Panc1 (cell line): ENCODE data around the gene PHTF1. TPM values are rescaled to one million over a fixed set of nuclear protein-coding genes. Genes with fewer than 3 reads are reported as not detected.

Experiments
- ATAC-seq: fragments of 200-7000 bp; cut with Tn5 transposase; 2 replicates; pipeline ENCODE4 v1.9.1; 2020; ENCODE audit warnings: mild to moderate bottlenecking, moderate library complexity
- BruUV-seq: library from RNA; stranded (reverse); fragments of 400-500 nt; replicated peaks from 2 replicates; lab custom pipeline; 2021; lab: Mats Ljungman, UMichigan
- CTCF ChIA-PET: fragments of 300-600 bp; sonication (Branson Sonifier 250); formaldehyde crosslinking; loops from one replicate; lab custom pipeline; 2022; ENCODE audit warnings: antibody characterized with exemption; lab: Charles Lee
- POLR2A ChIA-PET: fragments of 300-600 bp; sonication (Branson Sonifier 250); formaldehyde crosslinking; loops from one replicate; lab custom pipeline; 2022; ENCODE audit warnings: antibody characterized with exemption; lab: Charles Lee
- DNase-seq: peaks from one replicate; pipeline ENCODE4 v3.0.0-alpha.2; 2010; ENCODE audit warnings: low read depth, low spot score
- H3K27ac ChIP-seq: 2 replicates; pipeline ENCODE4 v1.5.1; 2011; ENCODE audit warnings: mild to moderate bottlenecking, low read length, inconsistent platforms
- H3K27me3 ChIP-seq: fragments of 200-500 bp; sonication (Bioruptor generic); 2 replicates; pipeline ENCODE4 v1.6.0; 2014; ENCODE audit warnings: low read length, inconsistent platforms; ENCODE audit not compliant: control insufficient read depth, insufficient read depth
- H3K36me3 ChIP-seq: fragments of 200-500 bp; sonication (Bioruptor generic); 2 replicates; pipeline ENCODE4 v1.5.1; 2014; ENCODE audit warnings: inconsistent platforms, mild to moderate bottlenecking, low read length, moderate library complexity; ENCODE audit not compliant: control insufficient read depth, insufficient read depth
- H3K4me1 ChIP-seq: 2 replicates; pipeline ENCODE4 v1.5.1; 2011; ENCODE audit warnings: inconsistent platforms, mild to moderate bottlenecking, low read length, moderate library complexity; ENCODE audit not compliant: control insufficient read depth, insufficient read depth
- H3K4me3 ChIP-seq, 2 experiments: 2 replicates each; pipeline ENCODE4 v1.5.1; 2011 to 2012; ENCODE audit warnings: low read depth in 2 of 2, low read length in 2 of 2, mild to moderate bottlenecking in 2 of 2, inconsistent platforms in 1 of 2, moderate library complexity in 1 of 2
- H3K9me3 ChIP-seq: fragments of 200-500 bp; sonication (Bioruptor generic); 2 replicates; pipeline ENCODE4 v1.5.1; 2014; ENCODE audit warnings: low read depth, mild to moderate bottlenecking, inconsistent platforms, low read length, moderate library complexity; ENCODE audit not compliant: control insufficient read depth, insufficient read depth
- POLR2AphosphoS5 ChIP-seq: IDR thresholded peaks from 2 replicates; pipeline ENCODE4 v1.6.1; 2012; ENCODE audit warnings: mild to moderate bottlenecking, low read depth, low read length, moderate library complexity
- SIN3A ChIP-seq: IDR thresholded peaks from 2 replicates; pipeline ENCODE4 v1.6.1; 2012; ENCODE audit warnings: low read depth, mild to moderate bottlenecking, low read length, moderate library complexity, borderline replicate concordance; ENCODE audit not compliant: insufficient read depth
- TCF7L2 ChIP-seq: IDR thresholded peaks from 2 replicates; pipeline ENCODE4 v1.6.1; 2011; ENCODE audit warnings: mild to moderate bottlenecking, low read depth, low read length, inconsistent platforms
- in situ Hi-C: cut with HindIII; loops from 2 replicates; pipeline ENCODE4 v1.10.0; 2016; ENCODE audit warnings: low sequenced_read_pairs, low pct_unique_long_range_greater_than_20kb
- intact Hi-C: fragments of 100-400 bp; cut with micrococcal nuclease; formaldehyde crosslinking; loops from one replicate; pipeline ENCODE4 v1.10.0; 2022; ENCODE audit not compliant: unreplicated experiment
- total RNA-seq: library from RNA; stranded (reverse); gene quantifications from one replicate; pipeline ENCODE4 v1.2.1, GENCODE V29; 2021; ENCODE audit not compliant: unreplicated experiment
- TF ChIP-seq, protein P1 (sequence below), 2 experiments: IDR thresholded peaks; 2 replicates each; pipeline ENCODE4 v1.6.1; 2011 to 2012; ENCODE audit warnings: low read depth in 2 of 2, control low read depth in 1 of 2, low read length in 1 of 2, mild to moderate bottlenecking in 1 of 2, moderate library complexity in 1 of 2; ENCODE audit not compliant: insufficient read depth in 1 of 2
- TF ChIP-seq, protein P2 (sequence below): fragments of 450-650 bp; IDR thresholded peaks from 2 replicates; pipeline ENCODE4 v1.5.1; 2017; ENCODE audit warnings: mild to moderate bottlenecking

PHTF1 gene
- total RNA-seq, 1 experiment from 2014 or later, result 32.0 TPM

DNA sequence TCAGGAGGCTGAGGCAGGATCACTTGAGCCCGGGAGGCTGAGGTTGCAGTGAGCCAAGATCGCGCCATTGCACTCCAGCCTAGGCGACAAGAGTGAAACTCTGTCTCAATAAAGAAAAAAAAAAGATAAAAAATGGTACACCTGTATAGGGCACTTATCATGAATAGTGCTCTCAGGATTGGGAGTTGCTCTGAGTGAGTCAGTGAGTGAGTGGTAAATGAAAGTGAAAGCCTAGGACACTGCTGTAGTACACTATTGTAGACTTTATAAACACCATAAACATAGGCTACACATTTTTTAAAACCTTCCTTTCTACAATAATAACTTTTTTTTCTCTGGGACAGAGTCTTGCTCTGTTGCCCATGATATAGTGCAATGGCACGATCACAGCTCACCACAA is 16.8 kb downstream of the PHTF1 start:
- Histone ChIP-seq H3K27me3 (no peaks in the 10 kb centered on the region), H3K4me3 (no peak overlapping the region), H3K36me3 (peaks cover 2% of the 10 kb centered on the region; the same call in 1 of the 2 replicates), H3K9me3 (no peaks in the 10 kb centered on the region), H3K27ac (no peak overlapping the region), H3K4me1 (no peaks in the 10 kb centered on the region)
- ATAC-seq (no peak), DNase-seq (no peak)
- ChIA-PET CTCF (interaction anchor here (0.7 kb wide), 1 partner anchor 933 kb away, joined by 3 read pairs; no protein-coding TSS in a partner anchor), POLR2A (no interaction called here)
- no TSS peak for BruUV-seq
- in situ Hi-C loops (no loop called here), intact Hi-C loops (no loop called here)
- TF ChIP-seq, protein P1, sequence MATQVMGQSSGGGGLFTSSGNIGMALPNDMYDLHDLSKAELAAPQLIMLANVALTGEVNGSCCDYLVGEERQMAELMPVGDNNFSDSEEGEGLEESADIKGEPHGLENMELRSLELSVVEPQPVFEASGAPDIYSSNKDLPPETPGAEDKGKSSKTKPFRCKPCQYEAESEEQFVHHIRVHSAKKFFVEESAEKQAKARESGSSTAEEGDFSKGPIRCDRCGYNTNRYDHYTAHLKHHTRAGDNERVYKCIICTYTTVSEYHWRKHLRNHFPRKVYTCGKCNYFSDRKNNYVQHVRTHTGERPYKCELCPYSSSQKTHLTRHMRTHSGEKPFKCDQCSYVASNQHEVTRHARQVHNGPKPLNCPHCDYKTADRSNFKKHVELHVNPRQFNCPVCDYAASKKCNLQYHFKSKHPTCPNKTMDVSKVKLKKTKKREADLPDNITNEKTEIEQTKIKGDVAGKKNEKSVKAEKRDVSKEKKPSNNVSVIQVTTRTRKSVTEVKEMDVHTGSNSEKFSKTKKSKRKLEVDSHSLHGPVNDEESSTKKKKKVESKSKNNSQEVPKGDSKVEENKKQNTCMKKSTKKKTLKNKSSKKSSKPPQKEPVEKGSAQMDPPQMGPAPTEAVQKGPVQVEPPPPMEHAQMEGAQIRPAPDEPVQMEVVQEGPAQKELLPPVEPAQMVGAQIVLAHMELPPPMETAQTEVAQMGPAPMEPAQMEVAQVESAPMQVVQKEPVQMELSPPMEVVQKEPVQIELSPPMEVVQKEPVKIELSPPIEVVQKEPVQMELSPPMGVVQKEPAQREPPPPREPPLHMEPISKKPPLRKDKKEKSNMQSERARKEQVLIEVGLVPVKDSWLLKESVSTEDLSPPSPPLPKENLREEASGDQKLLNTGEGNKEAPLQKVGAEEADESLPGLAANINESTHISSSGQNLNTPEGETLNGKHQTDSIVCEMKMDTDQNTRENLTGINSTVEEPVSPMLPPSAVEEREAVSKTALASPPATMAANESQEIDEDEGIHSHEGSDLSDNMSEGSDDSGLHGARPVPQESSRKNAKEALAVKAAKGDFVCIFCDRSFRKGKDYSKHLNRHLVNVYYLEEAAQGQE (IDR thresholded peaks at IDR 0.05; ENCODE audit: insufficient read depth in 1 of 2, low read depth in 2 of 2, low read length in 1 of 2), result no peak
- TF ChIP-seq SIN3A, result no peak
- TF ChIP-seq POLR2AphosphoS5, result no peak
- TF ChIP-seq TCF7L2, result no peak
- TF ChIP-seq, protein P2, sequence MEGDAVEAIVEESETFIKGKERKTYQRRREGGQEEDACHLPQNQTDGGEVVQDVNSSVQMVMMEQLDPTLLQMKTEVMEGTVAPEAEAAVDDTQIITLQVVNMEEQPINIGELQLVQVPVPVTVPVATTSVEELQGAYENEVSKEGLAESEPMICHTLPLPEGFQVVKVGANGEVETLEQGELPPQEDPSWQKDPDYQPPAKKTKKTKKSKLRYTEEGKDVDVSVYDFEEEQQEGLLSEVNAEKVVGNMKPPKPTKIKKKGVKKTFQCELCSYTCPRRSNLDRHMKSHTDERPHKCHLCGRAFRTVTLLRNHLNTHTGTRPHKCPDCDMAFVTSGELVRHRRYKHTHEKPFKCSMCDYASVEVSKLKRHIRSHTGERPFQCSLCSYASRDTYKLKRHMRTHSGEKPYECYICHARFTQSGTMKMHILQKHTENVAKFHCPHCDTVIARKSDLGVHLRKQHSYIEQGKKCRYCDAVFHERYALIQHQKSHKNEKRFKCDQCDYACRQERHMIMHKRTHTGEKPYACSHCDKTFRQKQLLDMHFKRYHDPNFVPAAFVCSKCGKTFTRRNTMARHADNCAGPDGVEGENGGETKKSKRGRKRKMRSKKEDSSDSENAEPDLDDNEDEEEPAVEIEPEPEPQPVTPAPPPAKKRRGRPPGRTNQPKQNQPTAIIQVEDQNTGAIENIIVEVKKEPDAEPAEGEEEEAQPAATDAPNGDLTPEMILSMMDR, result no peak

DNA sequence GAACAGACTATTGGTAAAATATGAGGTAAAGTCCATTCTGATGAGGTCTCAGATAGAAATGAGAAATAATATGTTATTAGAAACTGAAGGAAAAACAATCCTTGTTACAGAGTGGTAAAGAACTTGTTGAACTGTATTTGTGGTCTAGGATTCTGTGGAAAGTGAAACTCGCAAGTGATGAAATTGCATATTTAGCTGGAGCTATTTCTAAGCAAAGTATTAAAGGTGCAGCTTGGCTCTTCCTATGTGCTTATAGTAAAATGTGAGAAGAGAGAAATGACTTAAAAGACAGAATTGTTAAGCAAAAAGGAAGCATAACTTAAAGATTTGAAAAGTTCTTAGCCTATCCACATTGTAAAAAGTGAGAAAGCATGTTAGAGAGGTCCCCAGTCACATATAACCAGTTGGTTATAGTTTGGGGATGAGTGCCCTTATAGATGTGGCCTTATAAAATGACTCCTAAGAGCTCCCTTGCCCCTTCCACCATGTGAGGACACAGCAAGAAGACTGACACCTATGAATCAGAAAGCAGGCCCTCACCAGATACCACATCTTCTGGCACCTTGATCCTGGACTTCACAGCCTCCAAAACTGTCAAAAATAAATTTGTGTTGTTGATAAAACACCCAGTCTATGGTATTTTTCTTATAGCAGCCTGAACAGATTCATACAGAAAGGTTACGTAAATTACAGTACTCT is 24.8 kb downstream of the PHTF1 start:
- H3K36me3 ChIP-seq, result no peaks in the 10 kb centered on the region; the same call in 1 of the 2 replicates
- CTCF ChIA-PET, result no interaction called here

More for the DNA sequence above, 24.8 kb downstream of the PHTF1 start:
- TF ChIP-seq TCF7L2 (no peak), SIN3A (no peak), POLR2AphosphoS5 (no peak)
- TF ChIP-seq, protein P2, result no peak
- TF ChIP-seq, protein P1 (IDR thresholded peaks at IDR 0.05; ENCODE audit: insufficient read depth in 1 of 2, low read depth in 2 of 2, low read length in 1 of 2), result no peak
- no peaks in the 10 kb centered on the region for H3K4me1 ChIP-seq
- no peak overlapping the region for H3K4me3 ChIP-seq
- DNase-seq, result no peak
- no peak for ATAC-seq
- no peaks in the 10 kb centered on the region for H3K27me3 ChIP-seq
- POLR2A ChIA-PET, result no interaction called here
- no peak overlapping the region for H3K27ac ChIP-seq
- BruUV-seq, result no TSS peak
- in situ Hi-C loops, result no loop called here
- intact Hi-C loops, result no loop called here
- H3K9me3 ChIP-seq, result no peaks in the 10 kb centered on the region
